GM11168 (cell line): ENCODE data around the gene TAF6L.
"Not testable (repeated sequence)": the region's sequence is repeated elsewhere in the genome, so short reads cannot be mapped to it uniquely, and the experiment has no call there.

Experiments used
- in situ Hi-C: fragments of 300-500 bp; cut with MboI; formaldehyde crosslinking; loops from one replicate; pipeline ENCODE4 v1.12.0; 2022; ENCODE audit warnings: low sequenced_read_pairs; ENCODE audit not compliant: unreplicated experiment

TAF6L gene

DNA sequence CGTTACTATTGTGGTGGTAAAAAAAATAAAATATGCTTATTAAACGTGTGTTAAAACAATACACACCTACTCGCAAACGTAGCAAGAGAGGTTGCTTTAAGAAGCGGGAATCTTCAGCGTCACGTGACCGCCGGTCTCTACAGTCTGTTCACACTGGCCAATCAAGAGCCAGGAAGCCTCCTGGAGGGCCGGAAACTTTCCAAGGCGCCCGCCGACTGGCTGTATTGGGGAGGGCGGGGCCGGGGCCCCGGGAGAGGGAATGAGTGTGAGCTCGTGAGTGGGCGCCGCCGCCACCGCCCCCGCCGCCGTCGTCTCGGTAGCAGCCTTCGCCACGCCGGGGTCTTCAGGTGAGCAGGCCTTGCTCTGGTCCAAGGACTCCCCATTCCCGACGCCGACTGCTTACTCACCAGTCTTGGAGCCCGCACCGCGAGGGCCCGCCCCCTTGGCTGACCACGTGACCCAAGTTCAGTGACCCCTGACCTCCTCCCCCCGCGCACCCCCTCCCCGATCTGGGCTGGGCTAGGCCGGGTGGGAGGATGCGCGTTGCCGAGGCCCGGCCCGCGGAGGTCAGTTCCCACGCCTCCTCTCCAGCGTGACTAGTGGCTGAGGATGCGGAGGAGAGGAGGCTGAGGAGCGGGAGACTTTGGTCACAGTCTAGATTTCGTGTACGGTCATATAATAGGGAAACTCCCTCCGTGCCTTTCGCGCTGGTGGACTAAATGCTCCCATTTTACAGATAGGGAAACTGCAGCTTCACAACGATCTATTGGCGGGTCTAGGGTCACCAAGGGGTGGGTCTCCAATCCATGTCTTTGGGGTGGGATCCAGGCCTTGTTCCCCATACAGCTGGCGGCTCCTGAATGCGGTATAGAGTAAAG is at the start of gene TAF6L:
TSS of gene TAF6L (plus strand) at position 253 of the 878 bp plus-strand sequence. CDS start 4,388 bp downstream, outside the sequence.
- in situ Hi-C loops, result no loop called here

GRCh38 chr11:62721994-62722393 is 49.2 kb upstream of the TAF6L start:
- in situ Hi-C loops, result no loop called here

- in situ Hi-C loops, result no loop called here
Observed at GRCh38 chr11:62724171-62724570, 47.0 kb upstream of the TAF6L start.

GRCh38 chr11:62725646-62726045 is 45.5 kb upstream of the TAF6L start:
- in situ Hi-C loops, result no loop called here

DNA sequence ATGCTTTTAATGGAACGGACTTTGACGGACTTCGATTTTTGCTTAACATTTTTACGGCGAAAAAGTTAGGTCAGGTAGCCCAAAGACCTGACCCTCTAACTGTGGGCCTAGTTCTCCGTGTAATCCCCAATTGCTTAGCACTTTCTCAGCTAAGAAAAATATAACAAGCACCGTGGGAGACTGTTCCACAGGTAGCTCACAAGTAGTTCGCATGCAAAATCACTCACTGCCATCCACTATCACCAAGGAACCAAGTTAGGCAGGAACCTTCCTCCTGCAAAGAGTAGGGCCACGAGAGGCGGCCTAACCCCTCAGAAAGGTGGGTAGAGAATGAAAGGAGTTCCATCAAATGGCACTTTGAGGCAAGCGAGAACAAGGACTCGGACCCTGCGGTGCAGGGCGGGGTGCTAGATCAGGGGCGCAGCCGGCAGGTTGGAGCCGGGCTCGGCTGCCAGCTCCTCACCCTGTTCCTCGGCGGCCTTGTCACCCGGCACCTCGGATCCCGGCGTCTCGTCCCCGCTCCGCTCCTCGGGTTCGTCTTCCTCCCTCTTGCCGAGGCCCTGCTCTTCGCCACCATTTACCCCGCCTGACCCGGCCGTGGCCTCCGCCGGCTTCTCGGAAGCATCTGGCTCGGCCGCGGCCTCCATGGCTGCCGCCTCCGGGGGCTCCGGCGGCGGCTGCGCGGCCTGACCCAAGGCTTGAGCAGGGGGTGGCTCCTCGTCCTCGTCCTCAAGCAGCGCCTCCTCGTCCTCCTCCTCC is 44.9 kb upstream of the TAF6L start:
- in situ Hi-C loops, result no loop called here

DNA sequence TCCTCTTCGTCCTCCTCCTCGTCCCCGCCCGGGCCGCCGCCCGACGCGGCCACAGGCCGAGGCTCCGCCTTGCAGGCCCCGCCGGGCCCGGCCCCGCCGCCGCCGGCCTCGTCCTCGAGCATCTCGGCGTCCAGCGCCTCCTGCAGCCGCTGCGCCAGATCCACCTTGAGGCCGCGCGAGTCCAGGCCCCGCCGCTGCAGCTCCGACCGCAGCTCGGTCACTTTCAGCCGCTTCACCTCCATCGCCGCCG is 44.4 kb upstream of the TAF6L start:
- in situ Hi-C loops, result no loop called here

- in situ Hi-C loops, result no loop called here
Observed at GRCh38 chr11:62727165-62727871, 43.9 kb upstream of the TAF6L start, which contains the start of gene HNRNPUL2. TSS of gene HNRNPUL2 (minus strand) at chr11:62727457. CDS start at chr11:62727156, 301 bp downstream.

DNA sequence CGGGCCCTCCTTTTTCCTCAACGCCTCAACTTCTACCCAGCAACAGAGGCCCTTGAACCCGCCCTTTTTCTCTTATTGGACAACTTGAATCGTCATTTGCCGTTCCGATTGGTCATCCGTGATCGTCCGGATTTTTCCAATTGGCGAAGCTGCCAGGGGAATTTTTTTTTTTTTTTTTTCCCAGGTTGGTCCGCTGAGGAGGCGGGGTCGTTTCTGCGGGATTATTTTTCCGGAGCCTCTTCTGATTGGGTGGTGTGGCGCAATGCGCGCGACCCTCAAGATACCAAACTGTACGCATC is 43.4 kb upstream of the TAF6L start:
- in situ Hi-C loops, result no loop called here

- in situ Hi-C loops, result no loop called here
Observed at GRCh38 chr11:62728171-62728988, 42.8 kb upstream of the TAF6L start, which contains the start of gene TTC9C. TSS of gene TTC9C (plus strand) at chr11:62728486. CDS start at chr11:62728849, 363 bp downstream.

DNA sequence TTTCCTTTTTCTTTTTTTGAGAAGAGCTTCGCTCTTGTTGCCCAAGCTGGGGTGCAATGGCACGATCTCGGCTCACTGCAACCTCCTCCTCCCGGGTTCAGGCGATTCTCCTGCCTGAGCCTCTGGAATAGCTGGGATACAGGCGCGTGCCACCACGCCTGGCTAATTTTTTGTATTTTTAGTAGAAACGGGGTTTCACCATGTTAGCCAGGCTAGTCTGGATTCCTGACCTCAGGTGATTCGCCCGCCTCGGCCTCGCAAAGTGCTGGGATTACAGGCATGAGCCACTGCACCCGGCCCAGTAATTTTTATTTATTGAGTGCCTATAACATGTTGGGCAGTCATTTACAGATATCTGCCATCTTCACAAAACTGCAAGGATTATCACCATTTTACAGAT is 41.1 kb upstream of the TAF6L start:
- in situ Hi-C loops, result not testable (repeated sequence)

DNA sequence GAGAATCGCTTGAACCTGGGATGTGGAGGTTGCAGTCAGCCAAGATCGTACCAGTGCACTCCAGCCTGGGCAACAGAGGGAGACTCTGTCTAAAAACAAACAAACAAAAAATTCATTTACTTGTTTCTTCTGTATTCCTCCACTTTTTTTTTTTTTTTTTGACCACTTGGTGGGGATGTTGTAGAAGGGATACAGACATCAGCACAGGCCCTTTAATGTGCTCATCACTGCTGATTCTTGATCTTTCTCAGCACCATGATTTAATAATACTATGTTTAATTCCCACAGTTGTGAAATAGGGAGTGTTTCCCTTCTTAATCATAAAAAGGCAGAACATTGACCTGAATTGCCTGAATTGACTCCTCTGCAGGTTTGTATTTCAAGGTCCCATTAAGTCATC is 38.4 kb upstream of the TAF6L start:
- in situ Hi-C loops, result no loop called here

DNA sequence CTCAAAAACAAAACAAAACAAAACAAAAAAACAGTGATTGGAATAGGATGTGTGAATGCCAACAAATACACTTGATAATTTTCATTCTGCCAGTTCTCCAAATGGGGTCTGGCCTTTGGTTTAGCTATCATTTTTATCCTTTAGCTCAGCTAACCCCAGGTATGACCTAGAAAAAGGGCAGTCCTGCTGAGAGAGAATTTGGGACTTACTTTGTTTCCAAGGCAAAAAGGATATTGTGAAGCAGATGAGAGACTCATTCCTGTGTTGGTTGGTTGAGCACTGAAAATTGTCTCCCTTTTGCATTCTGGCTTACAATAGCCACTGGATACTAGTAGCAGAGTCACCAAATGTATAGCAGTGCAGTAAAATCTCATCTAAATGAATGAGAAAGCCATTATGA is 34.0 kb upstream of the TAF6L start:
- in situ Hi-C loops, result no loop called here

DNA sequence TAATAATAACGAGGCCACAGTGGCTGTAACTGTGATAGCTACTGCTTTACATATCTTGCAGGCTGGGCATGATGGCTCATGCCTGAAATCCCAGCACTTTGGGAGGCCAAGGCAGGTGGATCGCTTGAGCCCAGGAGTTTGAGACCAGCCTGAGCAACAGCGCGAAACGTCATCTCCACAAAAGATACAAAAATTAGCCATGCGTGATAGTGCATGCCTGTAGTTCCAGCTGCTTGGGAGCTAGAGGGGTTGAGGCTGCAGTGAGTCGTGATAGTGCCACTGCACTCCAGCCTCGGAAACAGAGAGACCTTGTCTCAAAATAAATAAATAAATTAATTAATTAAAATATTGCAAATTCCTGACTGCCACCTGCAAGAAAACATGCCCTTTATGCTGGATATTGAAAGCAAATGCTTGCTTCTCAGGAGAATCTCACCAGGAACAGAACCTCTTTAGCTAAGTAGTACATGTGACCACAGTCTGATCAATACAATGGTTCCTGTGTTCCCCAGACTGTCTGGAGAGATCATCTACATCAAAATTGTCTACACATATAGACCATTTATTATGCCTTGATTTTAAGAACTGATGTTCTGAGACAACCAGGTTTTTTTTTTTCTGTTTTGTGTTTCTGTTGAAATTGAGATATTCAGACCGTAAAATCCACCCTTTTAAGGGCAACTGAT is 23.6 kb upstream of the TAF6L start:
- in situ Hi-C loops, result no loop called here

GRCh38 chr11:62749931-62750330 is 21.3 kb upstream of the TAF6L start:
- in situ Hi-C loops, result not testable (repeated sequence)

- in situ Hi-C loops, result no loop called here
Observed at GRCh38 chr11:62752177-62752785, 18.9 kb upstream of the TAF6L start.

DNA sequence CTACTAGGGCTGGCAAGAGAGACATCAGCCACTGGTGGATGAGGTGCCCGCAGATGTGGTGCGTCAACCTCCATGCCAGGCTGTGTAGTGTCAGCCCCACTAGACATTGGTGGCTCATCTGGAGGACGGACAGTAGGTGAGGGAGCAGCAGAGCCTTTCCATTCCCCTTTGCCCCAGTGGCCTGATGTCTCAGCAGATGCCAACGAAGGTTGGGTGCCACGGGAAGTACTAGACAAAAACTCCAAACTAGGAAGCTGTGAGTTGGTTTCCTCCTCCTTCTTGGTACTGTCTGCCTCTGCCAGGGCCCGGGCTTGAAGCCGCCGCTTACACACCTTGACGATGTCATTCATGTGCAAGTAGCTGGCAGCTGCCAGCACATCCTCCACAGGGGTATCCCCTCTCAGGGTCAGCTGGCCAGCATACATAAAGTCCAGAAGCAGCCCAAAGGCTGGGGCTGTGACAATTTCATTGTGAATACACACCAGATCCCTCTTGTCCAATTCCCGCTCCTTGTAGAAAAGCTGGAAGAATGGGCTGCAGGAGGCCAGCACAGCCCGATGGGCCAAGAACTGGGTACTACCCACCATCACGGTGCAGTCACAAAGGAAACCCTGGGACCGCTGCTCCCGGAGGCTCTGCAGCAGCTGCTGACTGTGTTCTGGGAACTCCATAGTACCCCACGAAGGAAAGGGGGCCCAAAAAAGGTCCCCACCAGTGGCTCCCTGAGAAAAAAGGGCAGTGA is 18.0 kb upstream of the TAF6L start:
- in situ Hi-C loops, result no loop called here

DNA sequence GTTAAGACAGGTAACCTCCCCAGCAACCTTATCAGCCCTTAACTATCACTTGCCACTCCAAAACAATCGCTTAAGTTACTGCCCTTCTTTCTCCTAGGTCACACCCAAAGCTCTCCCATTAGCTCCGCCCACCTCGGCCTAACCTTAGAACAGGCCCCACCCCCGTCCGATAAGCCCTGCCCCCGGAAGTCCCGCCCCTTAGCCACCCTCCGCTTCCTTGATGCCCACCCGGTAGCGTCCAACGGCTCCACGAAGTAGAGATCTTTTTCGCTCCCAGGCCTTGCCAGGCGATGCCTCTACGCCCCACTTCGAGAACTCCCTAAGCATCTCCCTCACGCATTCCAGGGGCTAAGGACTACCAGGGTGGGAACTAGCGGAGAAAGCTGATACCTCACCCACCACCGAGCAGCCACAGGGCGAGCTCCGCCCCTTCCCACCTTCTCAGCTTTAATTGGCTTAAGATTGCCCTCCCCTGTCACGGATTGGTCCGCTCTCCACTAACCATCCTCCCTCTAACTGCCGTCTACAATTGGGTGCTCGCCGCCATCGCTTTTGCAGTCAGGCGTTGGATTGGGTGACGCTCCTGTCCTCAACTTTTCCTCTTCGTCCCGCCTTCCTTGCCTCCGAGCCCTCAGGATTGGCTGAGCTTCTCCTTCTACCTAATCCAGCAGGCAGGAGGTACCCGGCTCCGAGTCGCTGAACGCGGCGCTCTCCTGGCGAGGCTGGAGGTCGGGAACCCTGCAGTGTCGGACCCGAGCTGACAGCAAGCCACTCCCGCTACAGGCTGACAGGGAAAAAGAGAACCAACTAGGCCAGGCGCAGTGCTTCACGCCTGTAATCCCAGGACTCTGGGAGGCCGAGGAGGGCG is 17.2 kb upstream of the TAF6L start, which contains the start of gene ZBTB3:
TSS of gene ZBTB3 (minus strand) at position 425 of the 868 bp plus-strand sequence. CDS start 496 bp downstream, outside the sequence.
- in situ Hi-C loops, result no loop called here
